IPS-15b (cell line): ENCODE results near the gene TOX2.
"Not testable (repeated sequence)": the region's sequence is repeated elsewhere in the genome, so short reads cannot be mapped to it uniquely, and the experiment has no call there.

Experiments used
- H3K27me3 ChIP-seq: one replicate; pipeline ENCODE4 v1.6.1; 2013; ENCODE audit warnings: low read length; ENCODE audit not compliant: control insufficient read depth, insufficient read depth
- H3K36me3 ChIP-seq: one replicate; pipeline ENCODE4 v1.6.1; 2013; ENCODE audit warnings: low read length; ENCODE audit not compliant: control insufficient read depth, insufficient read depth
- H3K4me1 ChIP-seq: one replicate; pipeline ENCODE4 v1.6.1; 2013; ENCODE audit warnings: mild to moderate bottlenecking, low read length; ENCODE audit not compliant: control insufficient read depth, insufficient read depth
- H3K4me3 ChIP-seq: one replicate; pipeline ENCODE4 v1.5.1; 2013; ENCODE audit warnings: low read depth, low read length
- H3K9ac ChIP-seq: one replicate; pipeline ENCODE4 v1.6.1; 2013; ENCODE audit warnings: low read depth, mild to moderate bottlenecking, low read length
- H3K9me3 ChIP-seq: one replicate; pipeline ENCODE4 v1.6.1; 2013; ENCODE audit warnings: mild to moderate bottlenecking, low read length; ENCODE audit not compliant: control insufficient read depth, insufficient read depth

Gene TOX2

GRCh38 chr20:44038681-44039123 is 124.0 kb downstream of the TOX2 start:
- Histone ChIP-seq H3K36me3 (no peaks in the 10 kb centered on the region), H3K9me3 (no peaks in the 10 kb centered on the region), H3K9ac (no peak overlapping the region), H3K4me3 (no peak overlapping the region), H3K4me1 (no peaks in the 10 kb centered on the region), H3K27me3 (no peaks in the 10 kb centered on the region)

DNA sequence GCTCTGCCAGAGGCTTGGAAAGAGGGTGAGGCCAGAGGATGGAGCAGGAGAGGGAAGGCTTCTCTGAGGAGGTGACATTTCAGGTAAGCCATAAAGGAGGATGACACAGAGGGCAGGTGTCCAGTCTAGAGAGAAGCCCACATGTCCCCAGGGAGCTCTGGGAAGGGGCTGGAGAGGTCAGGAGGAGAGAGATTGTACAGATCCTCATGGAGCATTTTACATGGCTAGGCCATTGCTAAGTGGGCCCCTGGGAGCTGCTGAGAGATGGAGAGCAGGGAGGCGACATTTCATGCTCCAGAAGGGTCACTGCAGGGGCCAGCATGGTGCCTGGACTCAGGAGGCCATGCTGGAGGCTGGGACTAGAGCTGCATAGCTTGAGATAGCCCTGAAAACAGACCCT is 124.5 kb downstream of the TOX2 start:
- Histone ChIP-seq H3K9ac (no peak overlapping the region), H3K27me3 (no peaks in the 10 kb centered on the region), H3K4me1 (no peaks in the 10 kb centered on the region), H3K9me3 (no peaks in the 10 kb centered on the region), H3K36me3 (no peaks in the 10 kb centered on the region), H3K4me3 (no peak overlapping the region)

GRCh38 chr20:44039741-44040140 is 125.1 kb downstream of the TOX2 start:
- no peak overlapping the region for H3K4me3 ChIP-seq
- no peaks in the 10 kb centered on the region for H3K9me3 ChIP-seq
- H3K27me3 ChIP-seq = no peaks in the 10 kb centered on the region
- no peaks in the 10 kb centered on the region for H3K4me1 ChIP-seq
- no peak overlapping the region for H3K9ac ChIP-seq
- no peaks in the 10 kb centered on the region for H3K36me3 ChIP-seq

DNA sequence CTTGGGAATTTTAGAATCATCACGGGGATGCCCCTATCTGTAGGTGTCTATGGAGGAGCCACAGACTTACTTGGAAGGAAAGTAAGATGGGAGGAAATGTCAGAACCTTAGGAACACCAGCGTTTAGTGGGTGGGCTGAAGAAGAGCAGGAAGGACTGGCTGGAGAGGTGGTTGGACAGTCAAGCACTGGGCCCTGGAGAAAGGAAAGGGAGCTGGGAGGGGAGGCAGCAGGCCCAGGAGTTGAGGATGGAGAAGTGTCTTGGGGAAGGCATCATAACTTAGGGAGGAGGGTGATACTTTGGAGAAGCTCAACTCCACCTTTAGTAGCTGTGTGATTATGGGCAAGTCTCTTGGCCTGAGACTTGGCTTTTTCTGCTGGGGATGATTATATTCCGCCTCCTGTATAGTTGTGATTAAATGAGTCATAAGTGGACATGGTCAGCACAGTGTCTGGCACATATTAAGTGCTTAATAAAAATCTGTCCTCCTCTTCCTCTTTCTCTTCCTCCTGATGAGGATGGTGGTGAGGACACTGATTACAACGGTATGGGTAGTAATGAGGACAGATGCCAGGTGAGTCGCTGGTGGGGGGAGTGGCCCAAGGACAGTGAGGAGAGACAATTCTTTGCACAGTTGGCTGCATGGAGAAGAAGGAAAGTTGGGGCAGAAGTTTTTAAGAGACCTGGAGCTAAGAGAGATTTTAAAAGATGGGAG is 125.7 kb downstream of the TOX2 start:
- no peaks in the 10 kb centered on the region for H3K36me3 ChIP-seq
- H3K9ac ChIP-seq = no peak overlapping the region
- H3K9me3 ChIP-seq = no peaks in the 10 kb centered on the region
- H3K4me3 ChIP-seq = no peak overlapping the region
- no peaks in the 10 kb centered on the region for H3K4me1 ChIP-seq
- no peaks in the 10 kb centered on the region for H3K27me3 ChIP-seq

DNA sequence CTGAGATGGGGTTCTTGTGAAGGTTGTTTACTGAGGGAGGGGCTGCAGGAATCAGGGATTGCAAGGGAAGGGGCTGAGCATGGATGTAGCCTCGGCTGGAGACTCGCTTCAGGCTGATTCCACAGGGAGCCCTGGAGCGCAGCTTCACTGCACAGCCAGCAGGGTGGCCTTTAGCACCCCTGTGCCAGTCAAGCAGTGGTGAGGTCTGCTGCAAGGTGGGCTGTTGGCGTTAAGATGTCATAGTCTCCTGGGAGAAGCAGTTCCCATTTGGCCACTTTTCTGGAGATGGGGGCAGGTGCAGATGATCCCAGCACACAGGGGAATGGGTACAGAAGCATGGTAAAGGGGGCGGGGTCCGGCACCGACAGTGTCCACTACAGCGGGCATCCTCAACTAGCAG is 126.3 kb downstream of the TOX2 start:
- no peaks in the 10 kb centered on the region for H3K9me3 ChIP-seq
- H3K27me3 ChIP-seq = no peaks in the 10 kb centered on the region
- no peaks in the 10 kb centered on the region for H3K4me1 ChIP-seq
- no peak overlapping the region for H3K4me3 ChIP-seq
- no peaks in the 10 kb centered on the region for H3K36me3 ChIP-seq
- no peak overlapping the region for H3K9ac ChIP-seq

- H3K4me1 ChIP-seq, H3K36me3 ChIP-seq, H3K4me3 ChIP-seq, H3K27me3 ChIP-seq, H3K9ac ChIP-seq, H3K9me3 ChIP-seq: not testable (repeated sequence)
Observed at GRCh38 chr20:44044712-44045111, 130.1 kb downstream of the TOX2 start.

DNA sequence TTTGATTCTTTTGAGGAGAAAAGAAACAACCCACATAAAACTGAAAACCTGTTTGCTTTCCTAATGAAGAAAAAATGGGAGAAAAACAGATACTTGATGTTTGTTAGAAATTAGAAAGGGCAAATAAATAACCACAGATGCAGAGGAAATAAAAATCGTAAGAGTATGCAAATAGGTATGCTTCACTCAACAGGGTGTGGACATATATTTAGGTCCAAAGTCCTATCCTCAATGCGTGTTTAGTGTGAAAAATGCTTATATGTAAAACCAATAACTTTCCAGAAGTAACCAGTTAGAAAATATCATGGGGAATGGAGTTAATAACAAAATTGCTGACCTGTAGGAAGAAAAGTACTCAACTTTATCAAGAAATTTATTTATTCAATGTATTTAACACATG is 135.7 kb downstream of the TOX2 start:
- no peak overlapping the region for H3K9ac ChIP-seq
- H3K4me3 ChIP-seq = no peak overlapping the region
- no peaks in the 10 kb centered on the region for H3K9me3 ChIP-seq
- no peaks in the 10 kb centered on the region for H3K27me3 ChIP-seq
- H3K4me1 ChIP-seq = no peaks in the 10 kb centered on the region
- H3K36me3 ChIP-seq = no peaks in the 10 kb centered on the region

DNA sequence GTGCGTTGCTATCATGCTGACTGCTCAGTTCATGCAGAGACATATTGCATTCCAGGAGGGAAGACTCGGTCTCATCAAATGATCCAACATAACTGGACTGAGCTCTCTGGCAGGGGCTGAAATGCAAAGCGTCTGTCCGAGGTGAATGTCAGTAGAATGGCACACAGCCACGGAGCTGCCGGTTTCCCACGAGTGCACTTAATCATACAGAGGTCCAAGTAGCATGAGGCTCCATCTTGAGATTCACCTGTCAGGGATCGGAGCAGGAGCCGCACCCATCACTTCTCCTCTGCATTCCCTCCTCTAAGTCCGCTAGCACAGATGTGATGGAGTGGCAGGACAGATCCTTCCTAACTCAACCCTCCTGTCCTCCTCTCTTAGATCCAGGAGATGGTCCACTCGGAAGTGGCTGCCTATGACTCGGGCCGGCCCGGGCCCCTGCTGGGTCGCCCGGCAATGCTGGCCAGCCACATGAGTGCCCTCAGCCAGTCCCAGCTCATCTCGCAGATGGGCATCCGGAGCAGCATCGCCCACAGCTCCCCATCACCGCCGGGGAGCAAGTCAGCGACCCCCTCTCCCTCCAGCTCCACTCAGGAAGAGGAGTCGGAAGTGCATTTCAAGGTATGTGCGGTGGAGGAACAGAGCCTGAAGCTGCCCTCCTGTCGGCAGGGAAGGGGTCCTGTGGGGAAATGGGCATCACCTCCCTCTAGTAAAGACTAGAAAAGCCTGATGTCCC is 136.4 kb downstream of the TOX2 start:
- Histone ChIP-seq H3K4me3 (no peak overlapping the region), H3K36me3 (no peaks in the 10 kb centered on the region), H3K4me1 (no peaks in the 10 kb centered on the region)

DNA sequence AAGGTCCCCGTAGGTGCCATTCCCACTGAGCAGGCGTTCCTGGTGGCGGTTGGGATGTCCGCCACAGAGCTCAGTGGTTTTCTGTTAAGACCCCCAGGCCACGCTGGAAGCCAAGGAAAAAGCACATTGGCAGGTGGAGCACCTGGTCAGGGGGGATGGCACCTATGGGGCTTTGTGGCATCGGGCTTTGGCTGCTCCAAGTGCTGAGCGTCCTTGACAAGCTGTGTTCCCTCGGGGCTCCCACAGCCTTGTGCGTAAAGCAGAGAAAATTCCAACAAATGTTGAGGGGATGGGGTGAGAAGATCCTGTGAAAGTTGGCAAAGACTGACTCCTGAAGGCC is 137.0 kb downstream of the TOX2 start:
- no peak overlapping the region for H3K4me3 ChIP-seq
- no peaks in the 10 kb centered on the region for H3K27me3 ChIP-seq
- no peak overlapping the region for H3K9ac ChIP-seq
- no peaks in the 10 kb centered on the region for H3K9me3 ChIP-seq
- no peaks in the 10 kb centered on the region for H3K4me1 ChIP-seq
- no peaks in the 10 kb centered on the region for H3K36me3 ChIP-seq

More for the DNA sequence above, 136.4 kb downstream of the TOX2 start:
- Histone ChIP-seq H3K9ac (no peak overlapping the region), H3K9me3 (no peaks in the 10 kb centered on the region), H3K27me3 (no peaks in the 10 kb centered on the region)

DNA sequence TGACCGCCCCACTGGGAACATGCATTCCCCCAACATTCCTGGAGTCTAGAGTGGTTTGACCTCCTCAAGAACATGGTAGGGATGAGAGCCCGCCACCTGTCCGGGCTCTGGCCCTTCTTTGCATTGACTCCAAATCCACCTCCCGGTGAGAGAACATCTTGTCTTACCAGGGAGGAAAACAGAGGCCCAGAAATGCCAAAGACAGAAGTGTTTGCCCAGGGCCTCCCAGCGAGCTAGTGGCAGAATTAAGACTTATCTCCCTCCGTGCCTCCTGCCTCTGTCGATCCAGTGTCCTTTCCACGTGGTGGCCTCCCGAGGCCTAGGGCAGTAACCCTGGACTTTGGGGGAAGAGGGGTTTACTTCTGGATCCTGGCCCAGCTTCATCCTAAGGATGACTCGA is 137.5 kb downstream of the TOX2 start:
- Histone ChIP-seq H3K4me3 (no peak overlapping the region), H3K9ac (no peak overlapping the region), H3K9me3 (no peaks in the 10 kb centered on the region), H3K36me3 (no peaks in the 10 kb centered on the region), H3K4me1 (no peaks in the 10 kb centered on the region), H3K27me3 (no peaks in the 10 kb centered on the region)

DNA sequence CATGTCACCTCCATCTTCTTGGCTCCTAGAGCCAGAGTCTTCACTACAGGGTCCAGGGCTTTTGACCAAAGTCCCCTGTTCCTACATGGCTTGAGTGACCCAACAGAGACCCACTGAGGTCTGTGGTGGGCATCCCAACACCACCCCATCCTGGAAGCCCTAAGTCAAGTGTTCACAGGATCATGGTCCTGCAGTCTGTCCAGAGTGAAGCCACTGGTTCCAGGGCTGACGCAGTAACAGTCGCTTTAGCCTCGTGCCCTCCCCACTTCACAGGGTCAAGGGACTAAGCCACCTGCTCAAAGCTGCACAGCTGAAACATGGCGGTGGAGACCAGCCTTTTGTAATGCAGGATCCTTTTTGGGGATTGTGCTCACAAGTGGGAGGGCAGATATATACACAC is 138.4 kb downstream of the TOX2 start:
- H3K9ac ChIP-seq = no peak overlapping the region
- H3K4me3 ChIP-seq = no peak overlapping the region
- no peaks in the 10 kb centered on the region for H3K36me3 ChIP-seq
- H3K27me3 ChIP-seq = no peaks in the 10 kb centered on the region
- no peaks in the 10 kb centered on the region for H3K9me3 ChIP-seq
- H3K4me1 ChIP-seq = no peaks in the 10 kb centered on the region

DNA sequence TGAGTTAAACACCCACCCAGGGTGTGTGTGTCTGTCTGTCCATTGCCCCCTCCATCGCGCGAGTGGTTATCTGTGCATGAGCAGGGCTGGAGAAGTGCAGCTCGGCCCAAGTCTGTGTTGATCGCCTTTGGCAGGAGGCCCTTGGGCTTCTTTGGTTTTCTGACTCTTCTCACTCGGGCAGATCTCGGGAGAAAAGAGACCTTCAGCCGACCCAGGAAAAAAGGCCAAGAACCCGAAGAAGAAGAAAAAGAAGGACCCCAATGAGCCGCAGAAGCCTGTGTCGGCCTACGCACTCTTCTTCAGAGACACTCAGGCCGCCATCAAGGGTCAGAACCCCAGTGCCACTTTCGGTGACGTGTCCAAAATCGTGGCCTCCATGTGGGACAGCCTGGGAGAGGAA is 139.5 kb downstream of the TOX2 start:
- H3K4me3 ChIP-seq = no peak overlapping the region
- H3K27me3 ChIP-seq = no peaks in the 10 kb centered on the region
- no peaks in the 10 kb centered on the region for H3K4me1 ChIP-seq
- no peak overlapping the region for H3K9ac ChIP-seq
- H3K36me3 ChIP-seq = no peaks in the 10 kb centered on the region
- H3K9me3 ChIP-seq = no peaks in the 10 kb centered on the region
